GM19023 (cell line): Measurements from ENCODE around the gene ATG2A.

Experiments used
- ATAC-seq: cut with Tn5 transposase; IDR thresholded peaks from one replicate; pipeline ENCODE4 v1.9.1; 2021; ENCODE audit warnings: mild to moderate bottlenecking, moderate library complexity; ENCODE audit not compliant: unreplicated experiment

ATG2A gene

GRCh38 chr11:64888729-64889511, 28.1 kb downstream of the ATG2A start:
- ATAC-seq: no peak

GRCh38 chr11:64888406-64888728, 28.6 kb downstream of the ATG2A start:
- ATAC-seq: no peak

- peak; percentile 88 for ATAC-seq
These were observed 29.1 kb downstream of the ATG2A start for GRCh38 chr11:64887757-64888405.

- ATAC-seq: no peak
These were observed 29.7 kb downstream of the ATG2A start for GRCh38 chr11:64887234-64887756.

GRCh38 chr11:64885367-64886286, 31.4 kb downstream of the ATG2A start:
- no peak for ATAC-seq

GRCh38 chr11:64884019-64884418, 33.0 kb downstream of the ATG2A start:
- no peak for ATAC-seq

GRCh38 chr11:64883575-64883974, 33.4 kb downstream of the ATG2A start:
- no peak for ATAC-seq

- ATAC-seq: no peak
These were observed 34.8 kb downstream of the ATG2A start for GRCh38 chr11:64882243-64882642.

GRCh38 chr11:64881476-64881875, 35.5 kb downstream of the ATG2A start:
- no peak for ATAC-seq

GRCh38 chr11:64880240-64881001, 36.6 kb downstream of the ATG2A start:
- no peak for ATAC-seq

GRCh38 chr11:64879244-64879900, 37.6 kb downstream of the ATG2A start:
- no peak for ATAC-seq

- ATAC-seq: peak; percentile 69
These were observed 38.3 kb downstream of the ATG2A start, which contains the start of gene EHD1 for GRCh38 chr11:64878494-64879243. Gene EHD1, minus strand, starts transcription at chr11:64878621. Its CDS starts 157 bp downstream, at chr11:64878464.

- ATAC-seq: no peak
These were observed 38.9 kb downstream of the ATG2A start for GRCh38 chr11:64878223-64878493.

- ATAC-seq: peak; percentile 11
These were observed 39.4 kb downstream of the ATG2A start for GRCh38 chr11:64877390-64878222.

GRCh38 chr11:64876835-64877341, 40.1 kb downstream of the ATG2A start:
- ATAC-seq: no peak

GRCh38 chr11:64876229-64876750, 40.7 kb downstream of the ATG2A start:
- ATAC-seq: no peak

GRCh38 chr11:64875369-64876228, 41.4 kb downstream of the ATG2A start:
- ATAC-seq: no peak
